ENCODE results near the gene BRPF1.

BRPF1 gene

GRCh38 chr3:9784965-9785364 is 53.4 kb downstream of the BRPF1 start:
- Histone ChIP-seq H3K4me1 (no peaks in the 10 kb centered on the region), H3K27ac (no peak overlapping the region), H3K27me3 (no peaks in the 10 kb centered on the region), H3K9me3 (no peaks in the 10 kb centered on the region), H3K4me3 (no peak overlapping the region), H3K36me3 (peaks cover 70 to 100% (median 78%) of the 10 kb centered on the region in 3 donors)
- DNase-seq = no peak
- intact Hi-C loops (cut with DNase I; ENCODE audit: low total_unique reads) = no loop called here
- no peak for TF ChIP-seq CTCF (IDR thresholded peaks at IDR 0.05)

- Histone ChIP-seq H3K9me3 (no peaks in the 10 kb centered on the region), H3K4me3 (no peak overlapping the region), H3K27me3 (no peaks in the 10 kb centered on the region), H3K36me3 (peaks cover 68 to 100% (median 74%) of the 10 kb centered on the region in 3 donors), H3K4me1 (peaks cover 0 to 2% (median 1%) of the 10 kb centered on the region in 4 donors), H3K27ac (no peak overlapping the region)
- intact Hi-C loops (cut with DNase I; ENCODE audit: low total_unique reads) = no loop called here
- TF ChIP-seq CTCF (IDR thresholded peaks at IDR 0.05) = no peak
- DNase-seq = no peak
Observed at GRCh38 chr3:9785602-9786001, 54.1 kb downstream of the BRPF1 start.

GRCh38 chr3:9786209-9786739 is 54.7 kb downstream of the BRPF1 start:
- Histone ChIP-seq H3K9me3 (no peaks in the 10 kb centered on the region), H3K36me3 (peaks cover 61 to 96% (median 70%) of the 10 kb centered on the region in 3 donors), H3K4me1 (peaks cover 0 to 9% (median 7%) of the 10 kb centered on the region in 4 donors), H3K27ac (no peak overlapping the region), H3K27me3 (no peaks in the 10 kb centered on the region), H3K4me3 (no peak overlapping the region)
- intact Hi-C loops (cut with DNase I; ENCODE audit: low total_unique reads) = no loop called here
- no peak for DNase-seq
- TF ChIP-seq CTCF (IDR thresholded peaks at IDR 0.05) = no peak

- Histone ChIP-seq H3K4me1 (peaks cover 0 to 16% (median 14%) of the 10 kb centered on the region in 4 donors), H3K27ac (no peak overlapping the region), H3K27me3 (no peaks in the 10 kb centered on the region), H3K9me3 (no peaks in the 10 kb centered on the region), H3K36me3 (peaks cover 55 to 89% (median 66%) of the 10 kb centered on the region in 3 donors), H3K4me3 (no peak overlapping the region)
- intact Hi-C loops (cut with DNase I; ENCODE audit: low total_unique reads) = no loop called here
- no peak for DNase-seq
- TF ChIP-seq CTCF (IDR thresholded peaks at IDR 0.05) = no peak
Observed at GRCh38 chr3:9786825-9787669, 55.5 kb downstream of the BRPF1 start.

GRCh38 chr3:9787714-9788113 is 56.2 kb downstream of the BRPF1 start:
- intact Hi-C loops (cut with DNase I; ENCODE audit: low total_unique reads) = no loop called here
- Histone ChIP-seq H3K4me1 (peaks cover 0 to 16% (median 14%) of the 10 kb centered on the region in 4 donors), H3K9me3 (no peaks in the 10 kb centered on the region), H3K4me3 (no peak overlapping the region), H3K27me3 (no peaks in the 10 kb centered on the region), H3K36me3 (peaks cover 48 to 82% (median 60%) of the 10 kb centered on the region in 3 donors), H3K27ac (no peak overlapping the region)
- no peak for DNase-seq
- no peak for TF ChIP-seq CTCF (IDR thresholded peaks at IDR 0.05)
